A673 (cell line): ENCODE data around the gene FOXB2. TPM values are rescaled to one million over a fixed set of nuclear protein-coding genes. Genes with fewer than 3 reads are reported as not detected.
A peak's percentile ranks its signal among the peaks of the same experiment; 100 is the strongest.

ENCODE experiments used
- BruUV-seq: library from RNA; stranded (reverse); fragments of 400-500 nt; replicated peaks from 2 replicates; lab custom pipeline; 2021; lab: Mats Ljungman, UMichigan
- CTCF ChIA-PET: fragments of 300-600 bp; sonication (Branson Sonifier 250); formaldehyde crosslinking; loops from one replicate; lab custom pipeline; 2022; ENCODE audit warnings: antibody characterized with exemption; lab: Charles Lee
- POLR2A ChIA-PET: fragments of 300-600 bp; sonication (Branson Sonifier 250); formaldehyde crosslinking; loops from one replicate; lab custom pipeline; 2022; ENCODE audit warnings: antibody characterized with exemption; ENCODE audit not compliant: low non-redundant PET; lab: Charles Lee
- DNase-seq: peaks from one replicate; pipeline ENCODE4 v3.0.0-alpha.2; 2015; ENCODE audit warnings: low spot score
- H3K27ac ChIP-seq: fragments of 200-600 bp; sonication (generic); 2 replicates; pipeline ENCODE4 v1.5.1; 2016; ENCODE audit warnings: mixed run types, low read depth, mild to moderate bottlenecking, mixed read lengths, antibody characterized with exemption, low read length; ENCODE audit not compliant: poor library complexity, severe bottlenecking
- H3K27me3 ChIP-seq: fragments of 200-600 bp; sonication (generic); replicated peaks from 2 replicates; pipeline ENCODE4 v1.6.1; 2017; ENCODE audit warnings: mixed run types, low read depth, mild to moderate bottlenecking, mixed read lengths, antibody characterized with exemption, low read length; ENCODE audit not compliant: insufficient read depth, poor library complexity
- H3K36me3 ChIP-seq: fragments of 200-600 bp; sonication (generic); 2 replicates; pipeline ENCODE4 v1.6.1; 2016; ENCODE audit warnings: mixed run types, mild to moderate bottlenecking, mixed read lengths, antibody characterized with exemption, low read length; ENCODE audit not compliant: insufficient read depth, poor library complexity, severe bottlenecking
- H3K4me1 ChIP-seq: fragments of 200-600 bp; sonication (generic); 2 replicates; pipeline ENCODE4 v1.6.1; 2017; ENCODE audit warnings: mixed run types, mild to moderate bottlenecking, mixed read lengths, antibody characterized with exemption, low read length; ENCODE audit not compliant: insufficient read depth, poor library complexity, severe bottlenecking
- H3K4me3 ChIP-seq: fragments of 200-600 bp; sonication (generic); 2 replicates; pipeline ENCODE4 v1.5.1; 2016; ENCODE audit warnings: low read depth, mixed run types, mild to moderate bottlenecking, mixed read lengths, low read length; ENCODE audit not compliant: poor library complexity, severe bottlenecking
- H3K9me3 ChIP-seq: fragments of 200-600 bp; sonication (generic); 2 replicates; pipeline ENCODE4 v1.6.1; 2016; ENCODE audit warnings: mixed run types, low read depth, mild to moderate bottlenecking, mixed read lengths, antibody characterized with exemption, low read length; ENCODE audit not compliant: poor library complexity, severe bottlenecking
- EZH2 ChIP-seq: fragments of 200-600 bp; sonication (generic); IDR thresholded peaks from 2 replicates; pipeline ENCODE4 v1.6.1; 2017; ENCODE audit warnings: borderline replicate concordance, low read depth, mild to moderate bottlenecking, mixed read lengths, antibody characterized with exemption, low read length; ENCODE audit not compliant: poor library complexity, severe bottlenecking
- intact Hi-C: fragments of 100-400 bp; cut with micrococcal nuclease; formaldehyde crosslinking; loops from one replicate; pipeline ENCODE4 v1.10.0; 2022; ENCODE audit not compliant: unreplicated experiment
- total RNA-seq: library from RNA; stranded (reverse); gene quantifications from 2 replicates; pipeline ENCODE4 v1.2.3, GENCODE V29; 2021
- TF ChIP-seq, protein P1 (sequence below): fragments of 300-800, 200-600 bp; sonication (generic); conservative IDR thresholded peaks from 2 replicates; pipeline ENCODE4 v1.5.1; 2017; ENCODE audit warnings: low read depth, mild to moderate bottlenecking, antibody characterized with exemption, low read length, moderate library complexity, mixed read lengths

Gene FOXB2
- total RNA-seq, 1 experiment from 2014 or later = not detected

DNA sequence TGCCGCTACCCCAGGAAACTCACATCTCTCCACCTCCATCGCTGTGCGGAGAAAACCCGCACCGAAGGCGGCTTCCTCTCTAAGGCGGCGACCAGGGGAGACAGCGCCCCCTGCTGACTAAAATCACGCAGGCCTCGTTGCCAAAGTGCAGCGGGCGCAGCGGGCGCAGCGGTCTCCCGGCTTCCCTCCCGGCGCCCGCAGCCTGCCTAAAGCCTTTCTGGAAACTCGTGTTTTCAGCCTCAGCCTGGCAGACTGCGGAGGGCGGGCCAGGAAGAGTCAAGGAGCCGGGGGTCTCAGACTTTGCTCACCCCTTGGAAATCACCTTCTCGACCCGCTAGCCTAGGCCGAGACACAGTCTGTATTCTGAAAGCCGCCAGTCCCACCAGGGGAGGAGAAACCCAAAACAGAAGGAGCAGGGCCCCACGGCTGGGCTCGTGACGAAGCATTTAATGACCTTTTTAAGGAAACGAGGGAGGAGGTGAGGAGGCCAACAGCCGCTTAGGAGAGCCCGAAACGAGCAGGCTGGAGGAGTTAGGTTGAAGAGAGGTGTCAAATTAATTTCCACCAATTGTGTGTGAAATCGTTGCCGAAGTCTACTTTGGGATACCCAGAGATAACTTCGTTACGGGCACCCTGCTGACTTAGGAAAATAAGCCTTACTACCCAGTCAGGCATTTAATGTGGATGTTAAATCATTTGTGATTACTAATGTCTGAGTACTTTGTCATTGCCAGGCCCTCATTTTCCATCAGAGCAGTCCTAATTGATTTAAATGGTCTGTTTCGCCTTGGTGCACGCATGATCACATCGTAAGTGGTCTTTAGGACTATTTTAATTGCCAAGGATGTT lies 7.3 kb upstream of the FOXB2 start:
- peak overlapping the region; percentile 30 for H3K4me3 ChIP-seq
- CTCF ChIA-PET = no interaction called here
- peak; percentile 62 for TF ChIP-seq EZH2
- TF ChIP-seq, protein P1, sequence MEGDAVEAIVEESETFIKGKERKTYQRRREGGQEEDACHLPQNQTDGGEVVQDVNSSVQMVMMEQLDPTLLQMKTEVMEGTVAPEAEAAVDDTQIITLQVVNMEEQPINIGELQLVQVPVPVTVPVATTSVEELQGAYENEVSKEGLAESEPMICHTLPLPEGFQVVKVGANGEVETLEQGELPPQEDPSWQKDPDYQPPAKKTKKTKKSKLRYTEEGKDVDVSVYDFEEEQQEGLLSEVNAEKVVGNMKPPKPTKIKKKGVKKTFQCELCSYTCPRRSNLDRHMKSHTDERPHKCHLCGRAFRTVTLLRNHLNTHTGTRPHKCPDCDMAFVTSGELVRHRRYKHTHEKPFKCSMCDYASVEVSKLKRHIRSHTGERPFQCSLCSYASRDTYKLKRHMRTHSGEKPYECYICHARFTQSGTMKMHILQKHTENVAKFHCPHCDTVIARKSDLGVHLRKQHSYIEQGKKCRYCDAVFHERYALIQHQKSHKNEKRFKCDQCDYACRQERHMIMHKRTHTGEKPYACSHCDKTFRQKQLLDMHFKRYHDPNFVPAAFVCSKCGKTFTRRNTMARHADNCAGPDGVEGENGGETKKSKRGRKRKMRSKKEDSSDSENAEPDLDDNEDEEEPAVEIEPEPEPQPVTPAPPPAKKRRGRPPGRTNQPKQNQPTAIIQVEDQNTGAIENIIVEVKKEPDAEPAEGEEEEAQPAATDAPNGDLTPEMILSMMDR = peak; percentile 97
- intact Hi-C loops = loop anchor here (5.0 kb wide), 3 partner anchors 140 to 250 kb away; partner anchors contain the start of gene PCA3
- no peaks in the 10 kb centered on the region for H3K9me3 ChIP-seq
- no TSS peak for BruUV-seq
- H3K4me1 ChIP-seq = peaks cover 5% of the 10 kb centered on the region
- POLR2A ChIA-PET = no interaction called here
- H3K27me3 ChIP-seq = peaks cover 88% of the 10 kb centered on the region
- no peaks in the 10 kb centered on the region for H3K36me3 ChIP-seq
- DNase-seq = peak; percentile 81
- H3K27ac ChIP-seq = no peak overlapping the region

DNA sequence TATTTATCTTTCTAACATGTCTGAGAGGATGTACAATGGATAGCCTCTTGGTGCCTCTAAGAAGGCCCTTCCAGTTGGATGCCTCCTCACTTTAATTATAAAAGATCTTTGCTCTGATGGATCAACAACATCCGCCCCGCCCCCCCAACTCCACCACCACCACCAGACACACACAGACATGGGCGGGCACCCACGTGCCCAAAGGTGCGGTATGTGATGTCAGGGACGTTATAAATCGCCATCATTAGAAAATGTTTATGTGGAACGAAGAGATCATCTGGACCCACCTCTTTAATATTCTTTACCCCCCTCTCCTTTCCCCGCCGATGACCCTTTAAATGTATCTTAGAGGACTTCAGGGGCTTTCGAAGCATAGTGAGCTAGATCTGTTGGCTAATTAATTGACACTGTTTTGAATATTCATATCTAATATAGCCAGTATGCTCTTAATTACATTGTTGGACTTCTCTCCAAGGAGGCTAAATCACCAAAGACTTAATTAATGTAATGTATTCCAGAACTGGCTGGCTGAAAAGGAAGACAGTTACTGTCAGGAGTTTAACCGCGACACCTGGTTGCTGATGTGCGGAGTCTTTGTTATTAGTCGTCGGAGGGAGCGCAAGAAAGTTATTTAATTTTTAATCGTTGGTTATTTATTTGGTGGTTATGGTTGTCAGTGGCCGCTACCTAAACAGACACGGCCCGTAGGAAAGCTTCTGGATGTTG lies 6.1 kb upstream of the FOXB2 start:
- H3K4me3 ChIP-seq = no peak overlapping the region
- BruUV-seq = no TSS peak
- H3K9me3 ChIP-seq = no peaks in the 10 kb centered on the region
- TF ChIP-seq EZH2 = peak; percentile 32
- TF ChIP-seq, protein P1 = no peak
- no peak overlapping the region for H3K27ac ChIP-seq
- no peaks in the 10 kb centered on the region for H3K36me3 ChIP-seq
- no peak for DNase-seq
- ChIA-PET CTCF (interaction anchor here (1.2 kb wide), 1 partner anchor 137 kb away, joined by 8 read pairs; no protein-coding TSS in a partner anchor), POLR2A (no interaction called here)
- intact Hi-C loops = loop anchor here (5.0 kb wide), 3 partner anchors 139 to 251 kb away; partner anchors contain the start of gene PCA3
- H3K4me1 ChIP-seq = peaks cover 11% of the 10 kb centered on the region
- H3K27me3 ChIP-seq = peaks cover 94% of the 10 kb centered on the region

DNA sequence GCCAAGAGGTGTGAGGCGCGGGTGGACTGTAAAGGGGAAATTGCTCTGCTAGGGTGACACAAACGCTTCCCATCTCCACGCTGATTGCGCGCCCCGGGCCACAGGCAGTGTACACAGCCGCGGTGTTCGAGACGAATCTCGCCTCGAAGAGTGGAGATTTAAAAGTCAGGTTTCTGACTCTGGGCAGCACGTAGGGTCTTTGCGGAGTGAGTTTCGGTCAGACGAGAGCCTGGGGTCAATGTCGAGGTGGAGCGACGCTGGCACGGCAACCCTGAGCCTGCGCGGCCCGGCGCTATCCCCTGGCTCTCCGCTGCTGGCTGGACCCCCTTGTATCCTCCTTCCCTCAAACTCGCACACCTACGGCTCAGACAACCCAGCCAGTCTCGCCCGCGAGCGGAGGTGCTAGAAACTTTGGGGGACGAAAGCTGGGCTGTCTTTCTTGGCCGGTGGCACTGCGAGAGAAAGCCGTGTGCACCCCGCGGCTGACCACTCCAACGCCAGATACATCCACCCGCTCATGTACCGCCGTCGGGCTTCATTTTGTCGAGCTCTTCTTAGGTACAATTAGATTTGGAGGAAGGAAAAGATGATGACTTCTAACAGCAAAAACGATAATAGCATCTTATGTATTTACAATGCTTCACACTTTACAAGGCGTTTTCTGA lies 5.4 kb upstream of the FOXB2 start:
- Histone ChIP-seq H3K4me3 (no peak overlapping the region), H3K36me3 (no peaks in the 10 kb centered on the region), H3K27ac (no peak overlapping the region), H3K9me3 (no peaks in the 10 kb centered on the region), H3K27me3 (peaks cover 97% of the 10 kb centered on the region), H3K4me1 (peaks cover 13% of the 10 kb centered on the region)
- ChIA-PET POLR2A (no interaction called here), CTCF (interaction anchor here (1.2 kb wide), 1 partner anchor 137 kb away, joined by 8 read pairs; no protein-coding TSS in a partner anchor)
- no peak for DNase-seq
- TF ChIP-seq, protein P1 = no peak
- no peak for TF ChIP-seq EZH2
- no TSS peak for BruUV-seq
- intact Hi-C loops = loop anchor here (5.0 kb wide), 3 partner anchors 138 to 252 kb away; partner anchors contain the start of gene PCA3
